GM12878 (cell line): ENCODE data around the gene LARGE1. TPM values are rescaled to one million over a fixed set of nuclear protein-coding genes. Genes with fewer than 3 reads are reported as not detected.

Experiments used
- ATAC-seq: fragments of 200-7000 bp; cut with Tn5 transposase; 3 replicates; pipeline ENCODE4 v1.9.1; 2020; ENCODE audit warnings: mild to moderate bottlenecking, moderate library complexity
- BruUV-seq: library from RNA; stranded (reverse); fragments of 400-500 nt; replicated peaks from 2 replicates; lab custom pipeline; 2021; lab: Mats Ljungman, UMichigan
- CTCF ChIA-PET: fragments of 300-600 bp; sonication (Branson Sonifier 250); formaldehyde crosslinking; extraction: SDS; loops from one replicate; lab custom pipeline; 2021; ENCODE audit warnings: inconsistent platforms; lab: Yijun Ruan, JAX
- POLR2A ChIA-PET: fragments of 350-600 bp; formaldehyde crosslinking; extraction: SDS; loops from one replicate; lab custom pipeline; 2021; ENCODE audit warnings: inconsistent platforms; lab: Charles Lee
- RAD21 ChIA-PET: fragments of 300-600 bp; sonication (Branson Sonifier 250); formaldehyde crosslinking; loops from one replicate; lab custom pipeline; 2023; ENCODE audit warnings: antibody characterized with exemption; ENCODE audit not compliant: unreplicated experiment; lab: Charles Lee
- SMC1A ChIA-PET: fragments of 300-600 bp; sonication (Branson Sonifier 250); formaldehyde crosslinking; loops from one replicate; lab custom pipeline; 2023; ENCODE audit not compliant: unreplicated experiment, uncharacterized antibody; lab: Charles Lee
- DNase-seq: peaks from one replicate; pipeline ENCODE4 v3.0.0-alpha.2; 2011; ENCODE audit warnings: low read depth, low spot score
- FAIRE-seq: peaks from 3 replicates; lab custom pipeline; 2011; peaks lifted over from hg19 to GRCh38; lab: Jason Lieb, UNC
- H2AFZ ChIP-seq: 2 replicates; pipeline ENCODE4 v1.6.0; 2011; ENCODE audit warnings: low read depth, low read length, control low read depth; ENCODE audit not compliant: control insufficient read depth
- H3K27ac ChIP-seq: 2 replicates; pipeline ENCODE4 v1.5.1; 2011; ENCODE audit warnings: control low read depth; ENCODE audit not compliant: control insufficient read depth, insufficient read depth
- H3K27me3 ChIP-seq, 2 experiments: replicated peaks in 1 of 2; 2 replicates each; pipeline versions ENCODE4 v1.6.0 to v1.6.1; 2011; ENCODE audit warnings: low read length in 1 of 2; ENCODE audit not compliant: control insufficient read depth in 2 of 2, insufficient read depth in 2 of 2
- H3K36me3 ChIP-seq, 2 experiments: 2 replicates each; pipeline ENCODE4 v1.5.1; 2011; ENCODE audit warnings: low read length in 1 of 2; ENCODE audit not compliant: control insufficient read depth in 2 of 2, insufficient read depth in 2 of 2
- H3K4me1 ChIP-seq: 2 replicates; pipeline ENCODE4 v1.6.1; 2011; ENCODE audit warnings: mild to moderate bottlenecking, low read length, moderate library complexity, mixed read lengths; ENCODE audit not compliant: control insufficient read depth, insufficient read depth
- H3K4me2 ChIP-seq: 2 replicates; pipeline ENCODE4 v1.6.0; 2011; ENCODE audit warnings: control low read depth; ENCODE audit not compliant: control insufficient read depth, insufficient read depth
- H3K4me3 ChIP-seq: fragments of 200-600 bp; sonication (generic); 2 replicates; pipeline ENCODE4 v1.5.1; 2016
- H3K79me2 ChIP-seq: 2 replicates; pipeline ENCODE4 v1.6.0; 2011; ENCODE audit warnings: low read length; ENCODE audit not compliant: control insufficient read depth, insufficient read depth
- H3K9ac ChIP-seq: 2 replicates; pipeline ENCODE4 v1.8.0; 2011; ENCODE audit warnings: low read length, control low read depth, mixed read lengths; ENCODE audit not compliant: control insufficient read depth, insufficient read depth
- H3K9me3 ChIP-seq: replicated peaks from 3 replicates; pipeline ENCODE4 v1.5.1; 2011; ENCODE audit warnings: mild to moderate bottlenecking, low read length; ENCODE audit not compliant: control insufficient read depth, insufficient read depth
- H4K20me1 ChIP-seq: 2 replicates; pipeline ENCODE4 v1.6.0; 2011; ENCODE audit not compliant: control insufficient read depth, insufficient read depth
- BMI1 ChIP-seq: fragments of 450-650 bp; IDR thresholded peaks from 2 replicates; pipeline ENCODE4 v1.6.1; 2016; ENCODE audit warnings: mild to moderate bottlenecking, moderate library complexity, borderline replicate concordance
- CHD4 ChIP-seq: fragments of 200-600 bp; sonication (generic); IDR thresholded peaks from 2 replicates; pipeline ENCODE4 v1.6.1; 2016; ENCODE audit warnings: mild to moderate bottlenecking
- E4F1 ChIP-seq: fragments of 450-650 bp; IDR thresholded peaks from 2 replicates; pipeline ENCODE4 v1.6.1; 2018; ENCODE audit warnings: borderline replicate concordance, mild to moderate bottlenecking; ENCODE audit not compliant: partially characterized antibody
- MLLT1 ChIP-seq: fragments of 450-650 bp; IDR thresholded peaks from 2 replicates; pipeline ENCODE4 v1.6.1; 2016; ENCODE audit warnings: mild to moderate bottlenecking
- NR2C1 ChIP-seq: fragments of 450-650 bp; IDR thresholded peaks from 2 replicates; pipeline ENCODE4 v1.6.1; 2017; ENCODE audit warnings: antibody characterized with exemption, mild to moderate bottlenecking, moderate library complexity
- NR2F1 ChIP-seq: fragments of 450-650 bp; conservative IDR thresholded peaks from 2 replicates; pipeline ENCODE4 v1.6.1; 2017; ENCODE audit warnings: mild to moderate bottlenecking
- PAX8 ChIP-seq: fragments of 450-650 bp; IDR thresholded peaks from 2 replicates; pipeline ENCODE4 v1.6.1; 2017; ENCODE audit warnings: mild to moderate bottlenecking, moderate library complexity
- PKNOX1 ChIP-seq: fragments of 450-650 bp; IDR thresholded peaks from 2 replicates; pipeline ENCODE4 v1.6.1; 2016; ENCODE audit warnings: mild to moderate bottlenecking
- POLR2AphosphoS5 ChIP-seq: IDR thresholded peaks from 2 replicates; pipeline ENCODE4 v1.6.1; 2011; ENCODE audit warnings: mild to moderate bottlenecking, low read length, inconsistent platforms
- REST ChIP-seq: IDR thresholded peaks from 2 replicates; pipeline ENCODE4 v1.6.1; 2012; ENCODE audit warnings: mild to moderate bottlenecking, low read depth, low read length
- SKIL ChIP-seq: fragments of 450-650 bp; IDR thresholded peaks from 2 replicates; pipeline ENCODE4 v1.6.1; 2017; ENCODE audit warnings: mild to moderate bottlenecking, low read depth, inconsistent platforms; ENCODE audit not compliant: poor library complexity, severe bottlenecking
- SMAD5 ChIP-seq: IDR thresholded peaks from 2 replicates; pipeline ENCODE4 v1.6.1; 2016; ENCODE audit warnings: antibody characterized with exemption, low read depth
- WGBS: methylation state at CpG from one replicate; pipeline ENCODE4 v1.1.6; 2016; ENCODE audit warnings: low lambda C conversion rate; ENCODE audit not compliant: insufficient replicate concordance, insufficient coverage; ENCODE audit errors: missing lambda C conversion rate; 5-methylcytosine and 5-hydroxymethylcytosine counted together
- in situ Hi-C: fragments of 300-500 bp; cut with MboI; formaldehyde crosslinking; loops from 9 replicates; pipeline ENCODE4 v1.14.3; 2018; ENCODE audit warnings: mixed read lengths
- intact Hi-C: fragments of 100-400 bp; cut with micrococcal nuclease; formaldehyde crosslinking; loops from one replicate; pipeline ENCODE4 v1.14.2; 2022; ENCODE audit not compliant: unreplicated experiment
- polyA plus RNA-seq, 11 experiments: library from polyadenylated mRNA; depleted of rRNA in 4 of 11; unstranded in 6 of 11; stranded (reverse) in 5 of 11; fragments of >200 nt; fragmentation: Nextera tagmentation in 4 of 11; fragmentation: Illumina TruSeq in 1 of 11; extraction: Ambion mirVana in 4 of 11; extraction: Trizol in 1 of 11; gene quantifications; 1 replicate in 1 of 11; 2 replicates in 10 of 11; pipeline versions ENCODE4 v1.2.1 to v1.2.3, GENCODE V29; 2011 to 2016; ENCODE audit warnings: inconsistent platforms in 2 of 11, missing spikeins in 2 of 11, low read depth in 1 of 11
- total RNA-seq, 4 experiments: library from RNA; depleted of rRNA in 3 of 4; stranded (reverse); fragments of >200 nt in 3 of 4; fragmentation: Illumina TruSeq in 1 of 4; extraction: Trizol in 1 of 4; gene quantifications; 2 replicates each; pipeline versions ENCODE4 v1.2.1 to v1.2.3, GENCODE V29; 2013 to 2021

The LARGE1 gene
- total and polyA plus RNA-seq, 10 of the 15 experiments (the other 5 are each of a cell fraction or from before 2014, with no cell fraction given): 3.2 to 41.4 (median 17.3) TPM

GRCh38 chr22:33542722-33543121 is 377.6 kb downstream of the LARGE1 start (continued):
- TF ChIP-seq MLLT1 (no peak), PAX8 (no peak), BMI1 (no peak), POLR2AphosphoS5 (no peak), SMAD5 (no peak), SKIL (no peak), NR2C1 (no peak)

GRCh38 chr22:33542153-33542552 is 378.1 kb downstream of the LARGE1 start:
- POLR2A ChIA-PET: no interaction called here
- intact Hi-C loops: no loop called here
- no peak for TF ChIP-seq PKNOX1
- TF ChIP-seq NR2F1: no peak
- no peak for TF ChIP-seq CHD4
- TF ChIP-seq REST: no peak
- no peak for TF ChIP-seq E4F1

More at GRCh38 chr22:33542153-33542552, 378.1 kb downstream of the LARGE1 start:
- no peaks in the 10 kb centered on the region for H3K4me1 ChIP-seq
- no peaks in the 10 kb centered on the region for H3K36me3 ChIP-seq
- no peak overlapping the region for H3K4me2 ChIP-seq
- no peak overlapping the region for H3K4me3 ChIP-seq
- ChIA-PET CTCF (no interaction called here), RAD21 (interaction anchor here (0.7 kb wide), 1 partner anchor 38 kb away, joined by 3 read pairs; no protein-coding TSS in a partner anchor), SMC1A (interaction anchor here (0.8 kb wide), 1 partner anchor 16 kb away, joined by 4 read pairs; no protein-coding TSS in a partner anchor)
- no peak overlapping the region for H3K9ac ChIP-seq
- no peak for ATAC-seq
- BruUV-seq: no TSS peak
- H3K9me3 ChIP-seq: no peaks in the 10 kb centered on the region
- no peak for DNase-seq
- no peak for FAIRE-seq
- no peaks in the 10 kb centered on the region for H3K27me3 ChIP-seq
- in situ Hi-C loops: no loop called here
- no peak overlapping the region for H3K27ac ChIP-seq
- no peak overlapping the region for H2AFZ ChIP-seq
- no peaks in the 10 kb centered on the region for H3K79me2 ChIP-seq
- 57% methylated on average over 3 of the region's 3 CpGs for WGBS
- H4K20me1 ChIP-seq: no peaks in the 10 kb centered on the region
